Astrocyte of the spinal cord (primary cell): ENCODE measurements around the gene LRRC15.

ENCODE experiments used
- DNase-seq: peaks from one replicate; pipeline ENCODE4 v3.0.0; 2011; ENCODE audit warnings: low read depth, low spot score
- H3K4me3 ChIP-seq: 2 replicates; pipeline ENCODE4 v1.5.1; 2011; ENCODE audit warnings: low read depth, mild to moderate bottlenecking, low read length, moderate library complexity
- in situ Hi-C: cut with HindIII; loops from 2 replicates; pipeline ENCODE4 v1.10.0; 2017; ENCODE audit warnings: low sequenced_read_pairs
- TF ChIP-seq, protein P1 (sequence below): IDR thresholded peaks from 2 replicates; pipeline ENCODE4 v1.5.1; 2012; ENCODE audit warnings: low read depth, mild to moderate bottlenecking, low read length, inconsistent platforms

LRRC15 gene

DNA sequence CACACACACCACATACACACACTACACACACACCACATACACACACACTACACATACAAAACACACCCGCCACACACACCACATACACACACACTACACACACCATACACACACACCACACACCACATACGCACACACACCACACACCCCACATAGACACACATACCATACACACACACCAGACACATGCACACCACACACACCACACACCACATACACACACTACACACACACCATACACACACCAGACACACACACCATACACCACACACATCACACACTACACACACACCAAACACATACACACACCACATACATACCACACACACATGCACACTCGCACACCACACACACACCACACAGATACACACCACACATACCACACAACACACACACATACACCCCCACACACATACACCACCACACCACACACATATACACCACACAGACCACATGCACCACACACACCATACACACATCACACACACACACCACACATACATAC, 44.7 kb downstream of the LRRC15 start:
- TF ChIP-seq, protein P1, sequence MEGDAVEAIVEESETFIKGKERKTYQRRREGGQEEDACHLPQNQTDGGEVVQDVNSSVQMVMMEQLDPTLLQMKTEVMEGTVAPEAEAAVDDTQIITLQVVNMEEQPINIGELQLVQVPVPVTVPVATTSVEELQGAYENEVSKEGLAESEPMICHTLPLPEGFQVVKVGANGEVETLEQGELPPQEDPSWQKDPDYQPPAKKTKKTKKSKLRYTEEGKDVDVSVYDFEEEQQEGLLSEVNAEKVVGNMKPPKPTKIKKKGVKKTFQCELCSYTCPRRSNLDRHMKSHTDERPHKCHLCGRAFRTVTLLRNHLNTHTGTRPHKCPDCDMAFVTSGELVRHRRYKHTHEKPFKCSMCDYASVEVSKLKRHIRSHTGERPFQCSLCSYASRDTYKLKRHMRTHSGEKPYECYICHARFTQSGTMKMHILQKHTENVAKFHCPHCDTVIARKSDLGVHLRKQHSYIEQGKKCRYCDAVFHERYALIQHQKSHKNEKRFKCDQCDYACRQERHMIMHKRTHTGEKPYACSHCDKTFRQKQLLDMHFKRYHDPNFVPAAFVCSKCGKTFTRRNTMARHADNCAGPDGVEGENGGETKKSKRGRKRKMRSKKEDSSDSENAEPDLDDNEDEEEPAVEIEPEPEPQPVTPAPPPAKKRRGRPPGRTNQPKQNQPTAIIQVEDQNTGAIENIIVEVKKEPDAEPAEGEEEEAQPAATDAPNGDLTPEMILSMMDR, result no peak
- in situ Hi-C loops, result no loop called here
- no peak for DNase-seq
- H3K4me3 ChIP-seq, result no peak overlapping the region

DNA sequence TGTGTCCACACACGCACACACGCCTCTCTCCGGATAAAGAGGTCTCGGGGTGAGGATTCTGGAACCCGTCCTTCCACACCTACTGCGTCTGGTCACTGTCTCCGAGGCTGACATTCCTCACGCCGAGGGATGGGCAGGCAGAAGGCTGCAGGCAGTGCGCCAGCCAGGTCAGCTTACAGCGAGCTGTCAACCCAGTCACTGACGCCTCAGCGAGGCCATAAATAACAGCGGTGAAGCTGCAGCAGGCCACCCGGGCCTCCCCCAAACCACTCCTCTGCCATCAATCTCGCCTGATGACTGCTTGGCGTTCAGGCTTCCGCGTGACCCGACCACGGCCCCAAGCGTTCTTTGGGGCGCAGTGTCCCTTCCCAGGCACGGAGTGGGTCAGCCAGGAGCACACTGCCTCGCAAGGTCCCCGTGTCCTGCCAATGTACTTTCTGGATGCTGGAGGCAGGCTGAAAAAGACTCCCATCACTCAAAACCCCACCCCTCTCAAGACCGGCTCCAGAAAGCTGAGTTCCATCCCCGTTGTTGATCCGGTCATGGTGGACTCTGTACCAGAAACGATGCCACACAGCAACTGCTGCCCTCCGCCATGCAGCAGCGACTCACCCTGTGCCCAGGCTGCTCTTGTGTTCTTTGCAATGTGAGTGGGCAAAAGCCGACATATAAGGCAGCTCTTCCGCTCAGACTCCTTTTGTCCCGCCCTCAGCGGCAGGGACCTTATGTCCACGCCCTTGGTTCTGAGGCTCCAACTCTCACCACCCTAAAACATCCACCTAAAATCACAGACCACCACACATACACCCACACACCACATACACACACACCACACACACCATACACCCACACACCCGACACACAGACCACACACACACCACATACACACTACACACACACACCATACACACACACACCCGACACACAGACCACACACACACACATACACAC, 45.5 kb downstream of the LRRC15 start:
- no peak overlapping the region for H3K4me3 ChIP-seq
- TF ChIP-seq, protein P1, result no peak
- in situ Hi-C loops, result no loop called here
- peak; percentile 35 for DNase-seq

DNA sequence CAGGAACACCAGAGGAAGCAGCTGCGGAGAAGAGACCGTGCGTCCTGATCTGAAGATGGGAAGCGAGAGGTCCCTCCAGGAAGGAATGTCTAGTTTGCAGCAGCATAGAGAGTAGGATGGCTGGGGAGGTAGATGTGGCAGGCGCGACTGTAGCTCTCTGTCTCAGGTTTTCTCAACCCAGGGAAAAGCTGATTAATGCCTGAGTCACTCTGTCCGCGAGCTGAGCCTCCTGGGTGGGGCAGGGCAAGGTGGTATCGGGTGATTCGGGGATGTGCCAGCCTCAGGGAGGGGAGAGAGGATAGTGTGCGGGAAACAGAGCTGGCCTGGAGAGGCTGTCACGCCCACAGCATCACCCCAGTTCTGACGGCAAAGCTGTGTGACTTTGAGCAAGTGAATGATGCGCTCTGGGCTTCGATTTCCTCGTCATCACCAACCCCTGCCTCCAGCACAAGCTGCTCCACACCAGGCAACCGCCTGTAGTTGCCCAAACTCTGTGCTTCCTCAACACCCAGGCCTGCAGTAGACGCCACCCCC, 46.8 kb downstream of the LRRC15 start:
- in situ Hi-C loops, result no loop called here
- TF ChIP-seq, protein P1, result no peak
- DNase-seq, result peak; percentile 45
- H3K4me3 ChIP-seq, result no peak overlapping the region

DNA sequence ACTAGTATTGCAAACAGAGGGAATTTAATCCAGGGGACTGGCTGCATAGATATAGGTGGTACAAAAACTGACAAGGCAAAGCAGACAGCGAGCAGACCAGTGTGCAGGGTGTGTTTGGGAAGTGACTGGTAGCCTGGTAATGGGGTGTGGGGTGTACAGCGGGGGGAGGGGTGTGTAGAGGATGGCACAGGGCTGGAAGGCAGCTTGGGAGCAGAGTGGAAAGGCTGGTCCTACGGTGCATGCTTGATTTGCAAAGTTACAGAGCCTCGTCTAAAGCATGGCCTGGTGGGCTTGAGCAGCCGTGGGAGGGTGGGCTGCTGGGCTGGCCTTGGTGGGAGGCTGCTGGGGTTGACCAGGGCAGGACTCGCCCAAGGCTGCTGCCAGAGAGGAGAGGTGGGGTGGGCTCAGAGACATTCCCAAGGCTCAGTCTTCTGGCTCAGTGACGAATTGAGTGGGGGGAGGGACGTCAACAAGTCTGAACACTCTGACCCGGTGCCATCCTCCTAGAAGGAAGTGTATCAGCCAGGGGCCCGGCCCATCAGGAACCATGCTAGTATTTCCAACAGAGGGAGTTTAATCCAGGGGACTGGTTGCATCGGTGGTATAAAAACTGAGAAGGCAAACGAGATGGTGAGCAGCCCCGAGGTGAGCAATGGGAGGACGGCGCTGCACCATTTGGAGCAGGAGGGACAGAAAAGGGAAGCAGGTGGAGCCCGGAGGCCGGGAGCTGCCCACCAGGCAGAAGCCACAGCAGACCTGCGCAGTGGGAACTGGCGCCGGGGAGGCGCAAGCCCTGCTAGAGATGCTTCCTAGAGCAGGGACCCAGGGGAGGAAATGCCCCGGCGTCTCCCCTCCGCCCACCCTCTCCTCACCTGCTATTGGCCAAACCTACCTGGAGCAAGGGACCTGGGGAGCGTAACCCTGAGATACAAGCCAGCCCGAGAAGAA, 47.6 kb downstream of the LRRC15 start:
- in situ Hi-C loops, result no loop called here
- DNase-seq, result no peak
- TF ChIP-seq, protein P1, result no peak
- H3K4me3 ChIP-seq, result no peak overlapping the region

DNA sequence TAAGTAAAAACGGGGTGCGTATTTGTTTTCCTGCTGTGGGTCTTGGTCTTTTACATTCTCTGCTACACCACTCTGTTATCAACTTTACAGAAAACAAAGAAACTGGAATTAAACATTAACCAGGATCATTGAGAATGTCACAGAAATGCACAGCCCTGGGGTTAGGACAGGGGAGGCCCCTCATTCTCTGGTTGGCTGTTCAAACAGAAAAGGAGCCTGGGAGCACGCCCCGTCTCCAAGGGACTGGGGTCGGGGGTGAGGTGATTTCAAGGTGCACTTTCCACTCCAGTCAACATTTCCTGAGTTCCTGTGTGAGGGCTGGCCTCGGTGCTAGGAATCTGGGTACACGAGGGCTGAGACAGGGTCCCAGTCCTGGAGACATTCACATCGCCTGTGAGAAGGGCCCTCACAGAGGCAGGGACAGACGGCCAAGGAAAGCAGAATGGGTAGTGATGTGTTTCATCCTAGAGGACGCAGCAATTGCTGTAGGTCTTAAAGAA, 48.7 kb downstream of the LRRC15 start:
- H3K4me3 ChIP-seq, result no peak overlapping the region
- TF ChIP-seq, protein P1, result no peak
- DNase-seq, result no peak
- in situ Hi-C loops, result no loop called here

DNA sequence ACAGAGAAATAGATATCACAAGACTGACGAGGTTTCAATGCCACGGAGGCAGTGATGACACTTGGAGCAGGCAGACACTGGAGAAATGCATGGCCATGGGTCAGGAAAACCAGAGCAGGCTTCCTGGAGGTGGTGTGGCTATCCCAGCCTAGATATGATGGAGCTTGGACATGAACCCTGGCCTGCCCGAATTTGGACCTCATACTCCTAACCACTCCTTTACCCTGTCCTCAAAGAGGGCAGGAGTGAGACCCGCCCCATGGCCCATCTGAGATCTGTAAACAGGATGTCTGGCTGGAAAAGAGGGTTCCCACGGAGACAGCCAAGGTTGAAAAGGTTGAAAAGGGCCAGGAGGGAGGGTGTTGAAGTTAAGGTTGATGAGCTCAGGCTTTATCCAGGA, 49.4 kb downstream of the LRRC15 start:
- TF ChIP-seq, protein P1, result no peak
- no peak for DNase-seq
- in situ Hi-C loops, result no loop called here
- no peak overlapping the region for H3K4me3 ChIP-seq
